K562 (cell line): Measurements from ENCODE around the gene HAX1. TPM values are rescaled to one million over a fixed set of nuclear protein-coding genes. Genes with fewer than 3 reads are reported as not detected.
A peak's percentile ranks its signal among the peaks of the same experiment; 100 is the strongest.

Experiments used
- CREB1 ChIP-seq, 2 experiments: sonication (generic) in 1 of 2; formaldehyde crosslinking in 1 of 2; IDR thresholded peaks; 2 replicates each; pipeline versions ENCODE4 v1.6.1 to v1.8.0; 2012 to 2022; ENCODE audit warnings: inconsistent platforms in 1 of 2, mild to moderate bottlenecking in 1 of 2, missing genetic modification reagents in 1 of 2, moderate library complexity in 1 of 2
- CXXC5 ChIP-seq: fragments of 250-450 bp; sonication (Bioruptor Pico); IDR thresholded peaks from 2 replicates; pipeline ENCODE4 v1.8.0; 2022; ENCODE audit warnings: inconsistent platforms, mild to moderate bottlenecking, moderate library complexity
- EP300 ChIP-seq: IDR thresholded peaks from 2 replicates; pipeline ENCODE4 v1.6.1; 2012; ENCODE audit warnings: low read length, improper control_type of control experiment
- EP400 ChIP-seq: fragments of 450-650 bp; IDR thresholded peaks from 2 replicates; pipeline ENCODE4 v1.6.1; 2017; ENCODE audit warnings: antibody characterized with exemption, mild to moderate bottlenecking, moderate library complexity
- HNRNPUL1 ChIP-seq: fragments of 200-400 bp; formaldehyde crosslinking; IDR thresholded peaks from 2 replicates; pipeline ENCODE4 v1.6.1; 2017; ENCODE audit warnings: low read length
- LEF1 ChIP-seq: fragments of 450-650 bp; IDR thresholded peaks from 2 replicates; pipeline ENCODE4 v1.6.1; 2016; ENCODE audit warnings: mild to moderate bottlenecking
- MTA2 ChIP-seq: fragments of 450-650 bp; IDR thresholded peaks from 2 replicates; pipeline ENCODE4 v1.6.1; 2016; ENCODE audit warnings: low read depth
- MTA3 ChIP-seq: fragments of 450-650 bp; formaldehyde crosslinking; IDR thresholded peaks from 2 replicates; pipeline ENCODE4 v1.6.1; 2017; ENCODE audit warnings: mild to moderate bottlenecking, borderline replicate concordance
- NRF1 ChIP-seq, 2 experiments: fragments of 450-650 bp; IDR thresholded peaks in 1 of 2; conservative IDR thresholded peaks in 1 of 2; 2 replicates each; pipeline ENCODE4 v1.6.1; 2014; ENCODE audit warnings: mild to moderate bottlenecking in 2 of 2
- RBBP5 ChIP-seq: fragments of 200-600 bp; sonication (generic); IDR thresholded peaks from 2 replicates; pipeline ENCODE4 v1.6.1; 2012; ENCODE audit warnings: borderline replicate concordance, mild to moderate bottlenecking, low read length, control low read depth, inconsistent platforms; ENCODE audit not compliant: insufficient read depth, poor library complexity, severe bottlenecking
- SMARCC2 ChIP-seq: fragments of 450-650 bp; IDR thresholded peaks from 2 replicates; pipeline ENCODE4 v1.6.1; 2017; ENCODE audit warnings: antibody characterized with exemption, moderate library complexity, mild to moderate bottlenecking, low read depth
- SOX6 ChIP-seq: fragments of 450-650 bp; IDR thresholded peaks from 2 replicates; pipeline ENCODE4 v1.6.1; 2014; ENCODE audit warnings: mild to moderate bottlenecking
- SPI1 ChIP-seq: IDR thresholded peaks from 2 replicates; pipeline ENCODE4 v1.6.1; 2011; ENCODE audit warnings: low read depth, low read length, control low read depth, borderline replicate concordance
- TRIM24 ChIP-seq, 2 experiments: fragments of 450-650 bp; IDR thresholded peaks; 2 replicates each; pipeline ENCODE4 v1.6.1; 2016
- TRIM28 ChIP-seq: fragments of 450-650 bp; IDR thresholded peaks from 2 replicates; pipeline ENCODE4 v1.6.1; 2017
- YY1 ChIP-seq, 3 experiments: IDR thresholded peaks; 2 replicates each; pipeline ENCODE4 v1.6.1; 2011; ENCODE audit warnings: low read length in 2 of 3, mild to moderate bottlenecking in 2 of 3, moderate library complexity in 2 of 3, borderline replicate concordance in 1 of 3, control low read depth in 1 of 3, low read depth in 1 of 3; ENCODE audit not compliant: insufficient read depth in 3 of 3, insufficient replicate concordance in 2 of 3, control insufficient read depth in 1 of 3, insufficient read length in 1 of 3; ENCODE audit errors: extremely low read depth in 1 of 3
- ZFP30 ChIP-seq: fragments of 250-450 bp; sonication (Bioruptor Pico); IDR thresholded peaks from 2 replicates; pipeline ENCODE4 v1.8.0; 2022; ENCODE audit warnings: moderate library complexity, mild to moderate bottlenecking, inconsistent platforms, borderline replicate concordance
- polyA plus RNA-seq, 8 experiments: library from polyadenylated mRNA; depleted of rRNA in 4 of 8; stranded (reverse) in 5 of 8; unstranded in 3 of 8; fragments of >200 nt; fragmentation: Nextera tagmentation in 2 of 8; fragmentation: Illumina TruSeq in 1 of 8; extraction: Ambion mirVana in 2 of 8; extraction: Trizol in 1 of 8; gene quantifications; 2 replicates each; pipeline versions ENCODE4 v1.2.1 to v1.2.3, GENCODE V29; 2011 to 2014; ENCODE audit warnings: inconsistent platforms in 1 of 8, missing spikeins in 1 of 8
- total RNA-seq, 7 experiments: library from RNA; depleted of rRNA in 6 of 7; stranded (reverse); fragments of >200 nt in 6 of 7; fragmentation: Illumina TruSeq in 2 of 7; extraction: Trizol in 2 of 7; gene quantifications; 2 replicates each; pipeline versions ENCODE4 v1.2.1 to v1.2.3, GENCODE V29; 2011 to 2021; ENCODE audit warnings: low replicate concordance in 1 of 7
- TF ChIP-seq, protein P1 (sequence below): fragments of 250-450 bp; sonication (Bioruptor Pico); IDR thresholded peaks from 2 replicates; pipeline ENCODE4 v1.8.0; 2022; ENCODE audit warnings: inconsistent platforms, mild to moderate bottlenecking, moderate library complexity, borderline replicate concordance
- TF ChIP-seq, protein P2 (sequence below): fragments of 250-450 bp; sonication (Bioruptor Pico); IDR thresholded peaks from 2 replicates; pipeline ENCODE4 v1.5.0; 2021
- TF ChIP-seq, protein P3 (sequence below): sonication (generic); formaldehyde crosslinking; IDR thresholded peaks from 2 replicates; pipeline ENCODE4 v1.8.1; 2023; ENCODE audit warnings: mild to moderate bottlenecking, missing genetic modification reagents
- TF ChIP-seq, protein P4 (sequence below): fragments of 250-450 bp; sonication (Bioruptor Pico); IDR thresholded peaks from 2 replicates; pipeline ENCODE4 v1.4.0; 2020

Gene HAX1
- total and polyA plus RNA-seq, 9 of the 15 experiments (the other 6 are each of a cell fraction or from before 2014, with no cell fraction given) = 143 to 492 (median 234) TPM

DNA sequence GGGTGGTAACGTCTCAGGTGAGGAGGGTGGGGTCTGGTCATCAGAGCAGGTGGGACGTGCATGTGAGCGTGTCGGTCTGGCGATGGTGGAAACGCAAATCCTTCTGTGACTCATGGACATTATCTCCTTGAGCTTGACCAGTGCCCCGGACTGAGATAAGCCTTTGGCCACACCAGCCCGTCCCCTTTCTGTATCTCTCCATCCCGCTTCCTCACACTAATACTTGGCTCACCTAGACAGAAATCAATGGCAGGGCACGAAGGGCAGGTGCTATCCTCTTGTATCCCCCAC is 40.6 kb downstream of the HAX1 start (continued):
- peak; percentile 76 for TF ChIP-seq EP300
- peak; percentile 59 for TF ChIP-seq MTA2
- peak in 1 of 2 experiments; percentile 45; a peak in 1 of 4 replicates for TF ChIP-seq TRIM24 (IDR thresholded peaks at IDR 0.05)
- no peak for TF ChIP-seq YY1 (IDR thresholded peaks at IDR 0.05; ENCODE audit: borderline replicate concordance in 1 of 3, control insufficient read depth in 1 of 3, extremely low read depth in 1 of 3, insufficient read depth in 3 of 3, insufficient read length in 1 of 3, insufficient replicate concordance in 2 of 3, low read depth in 1 of 3, low read length in 2 of 3)
- 0 out of 2 replicates have a peak, but pooled peaks have one; percentile 18 for TF ChIP-seq CREB1 (IDR thresholded peaks at IDR 0.05)
- TF ChIP-seq CREB1 (CRISPR knock-in tag; IDR thresholded peaks at IDR 0.05) = no peak
- no peak for TF ChIP-seq TRIM28
- TF ChIP-seq, protein P1, sequence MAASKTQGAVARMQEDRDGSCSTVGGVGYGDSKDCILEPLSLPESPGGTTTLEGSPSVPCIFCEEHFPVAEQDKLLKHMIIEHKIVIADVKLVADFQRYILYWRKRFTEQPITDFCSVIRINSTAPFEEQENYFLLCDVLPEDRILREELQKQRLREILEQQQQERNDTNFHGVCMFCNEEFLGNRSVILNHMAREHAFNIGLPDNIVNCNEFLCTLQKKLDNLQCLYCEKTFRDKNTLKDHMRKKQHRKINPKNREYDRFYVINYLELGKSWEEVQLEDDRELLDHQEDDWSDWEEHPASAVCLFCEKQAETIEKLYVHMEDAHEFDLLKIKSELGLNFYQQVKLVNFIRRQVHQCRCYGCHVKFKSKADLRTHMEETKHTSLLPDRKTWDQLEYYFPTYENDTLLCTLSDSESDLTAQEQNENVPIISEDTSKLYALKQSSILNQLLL (CRISPR knock-in tag) = no peak
- TF ChIP-seq, protein P2, sequence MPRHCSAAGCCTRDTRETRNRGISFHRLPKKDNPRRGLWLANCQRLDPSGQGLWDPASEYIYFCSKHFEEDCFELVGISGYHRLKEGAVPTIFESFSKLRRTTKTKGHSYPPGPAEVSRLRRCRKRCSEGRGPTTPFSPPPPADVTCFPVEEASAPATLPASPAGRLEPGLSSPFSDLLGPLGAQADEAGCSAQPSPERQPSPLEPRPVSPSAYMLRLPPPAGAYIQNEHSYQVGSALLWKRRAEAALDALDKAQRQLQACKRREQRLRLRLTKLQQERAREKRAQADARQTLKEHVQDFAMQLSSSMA (CRISPR knock-in tag) = no peak
- TF ChIP-seq, protein P3, sequence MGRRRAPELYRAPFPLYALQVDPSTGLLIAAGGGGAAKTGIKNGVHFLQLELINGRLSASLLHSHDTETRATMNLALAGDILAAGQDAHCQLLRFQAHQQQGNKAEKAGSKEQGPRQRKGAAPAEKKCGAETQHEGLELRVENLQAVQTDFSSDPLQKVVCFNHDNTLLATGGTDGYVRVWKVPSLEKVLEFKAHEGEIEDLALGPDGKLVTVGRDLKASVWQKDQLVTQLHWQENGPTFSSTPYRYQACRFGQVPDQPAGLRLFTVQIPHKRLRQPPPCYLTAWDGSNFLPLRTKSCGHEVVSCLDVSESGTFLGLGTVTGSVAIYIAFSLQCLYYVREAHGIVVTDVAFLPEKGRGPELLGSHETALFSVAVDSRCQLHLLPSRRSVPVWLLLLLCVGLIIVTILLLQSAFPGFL (CRISPR knock-in tag) = no peak
- peak; percentile 33; the same call in 1 of the 2 replicates for TF ChIP-seq SPI1
- peak; percentile 26 for TF ChIP-seq RBBP5
- TF ChIP-seq LEF1 = no peak
- TF ChIP-seq EP400 = peak; percentile 49
- TF ChIP-seq SOX6 = peak; percentile 79
- no peak for TF ChIP-seq NRF1 (conservative IDR thresholded peaks at IDR 0.05 in 1 of 2, IDR thresholded peaks at IDR 0.05 in 1 of 2)
- no peak for TF ChIP-seq HNRNPUL1
- TF ChIP-seq MTA3 = peak; percentile 74; the same call in 1 of the 2 replicates
- TF ChIP-seq ZFP30 (CRISPR knock-in tag) = no peak
- peak; percentile 84 for TF ChIP-seq CXXC5 (CRISPR knock-in tag)
- TF ChIP-seq SMARCC2 = peak; percentile 89
- TF ChIP-seq, protein P4, sequence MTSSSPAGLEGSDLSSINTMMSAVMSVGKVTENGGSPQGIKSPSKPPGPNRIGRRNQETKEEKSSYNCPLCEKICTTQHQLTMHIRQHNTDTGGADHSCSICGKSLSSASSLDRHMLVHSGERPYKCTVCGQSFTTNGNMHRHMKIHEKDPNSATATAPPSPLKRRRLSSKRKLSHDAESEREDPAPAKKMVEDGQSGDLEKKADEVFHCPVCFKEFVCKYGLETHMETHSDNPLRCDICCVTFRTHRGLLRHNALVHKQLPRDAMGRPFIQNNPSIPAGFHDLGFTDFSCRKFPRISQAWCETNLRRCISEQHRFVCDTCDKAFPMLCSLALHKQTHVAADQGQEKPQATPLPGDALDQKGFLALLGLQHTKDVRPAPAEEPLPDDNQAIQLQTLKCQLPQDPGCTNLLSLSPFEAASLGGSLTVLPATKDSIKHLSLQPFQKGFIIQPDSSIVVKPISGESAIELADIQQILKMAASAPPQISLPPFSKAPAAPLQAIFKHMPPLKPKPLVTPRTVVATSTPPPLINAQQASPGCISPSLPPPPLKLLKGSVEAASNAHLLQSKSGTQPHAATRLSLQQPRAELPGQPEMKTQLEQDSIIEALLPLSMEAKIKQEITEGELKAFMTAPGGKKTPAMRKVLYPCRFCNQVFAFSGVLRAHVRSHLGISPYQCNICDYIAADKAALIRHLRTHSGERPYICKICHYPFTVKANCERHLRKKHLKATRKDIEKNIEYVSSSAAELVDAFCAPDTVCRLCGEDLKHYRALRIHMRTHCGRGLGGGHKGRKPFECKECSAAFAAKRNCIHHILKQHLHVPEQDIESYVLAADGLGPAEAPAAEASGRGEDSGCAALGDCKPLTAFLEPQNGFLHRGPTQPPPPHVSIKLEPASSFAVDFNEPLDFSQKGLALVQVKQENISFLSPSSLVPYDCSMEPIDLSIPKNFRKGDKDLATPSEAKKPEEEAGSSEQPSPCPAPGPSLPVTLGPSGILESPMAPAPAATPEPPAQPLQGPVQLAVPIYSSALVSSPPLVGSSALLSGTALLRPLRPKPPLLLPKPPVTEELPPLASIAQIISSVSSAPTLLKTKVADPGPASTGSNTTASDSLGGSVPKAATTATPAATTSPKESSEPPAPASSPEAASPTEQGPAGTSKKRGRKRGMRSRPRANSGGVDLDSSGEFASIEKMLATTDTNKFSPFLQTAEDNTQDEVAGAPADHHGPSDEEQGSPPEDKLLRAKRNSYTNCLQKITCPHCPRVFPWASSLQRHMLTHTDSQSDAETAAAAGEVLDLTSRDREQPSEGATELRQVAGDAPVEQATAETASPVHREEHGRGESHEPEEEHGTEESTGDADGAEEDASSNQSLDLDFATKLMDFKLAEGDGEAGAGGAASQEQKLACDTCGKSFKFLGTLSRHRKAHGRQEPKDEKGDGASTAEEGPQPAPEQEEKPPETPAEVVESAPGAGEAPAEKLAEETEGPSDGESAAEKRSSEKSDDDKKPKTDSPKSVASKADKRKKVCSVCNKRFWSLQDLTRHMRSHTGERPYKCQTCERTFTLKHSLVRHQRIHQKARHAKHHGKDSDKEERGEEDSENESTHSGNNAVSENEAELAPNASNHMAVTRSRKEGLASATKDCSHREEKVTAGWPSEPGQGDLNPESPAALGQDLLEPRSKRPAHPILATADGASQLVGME (CRISPR knock-in tag) = 0 out of 2 replicates have a peak, but pooled peaks have one; percentile 4
